HepG2 (cell line): ENCODE results near the gene MED10. TPM values are rescaled to one million over a fixed set of nuclear protein-coding genes. Genes with fewer than 3 reads are reported as not detected.

Experiments used
- ATAC-seq: fragments of 200-7000 bp; cut with Tn5 transposase; 3 replicates; pipeline ENCODE4 v1.9.1; 2020; ENCODE audit warnings: mild to moderate bottlenecking, moderate library complexity
- BruUV-seq: library from RNA; stranded (reverse); fragments of 400-500 nt; replicated peaks from 2 replicates; lab custom pipeline; 2021; lab: Mats Ljungman, UMichigan
- CTCF ChIA-PET: fragments of 300-600 bp; formaldehyde crosslinking; extraction: SDS; loops from one replicate; lab custom pipeline; 2021; ENCODE audit warnings: low total read pairs, inconsistent platforms, low intra/inter-chr PET ratio; lab: Yijun Ruan, JAX
- POLR2A ChIA-PET: fragments of 350-600 bp; sonication (Branson Sonifier 250); formaldehyde crosslinking; loops from one replicate; lab custom pipeline; 2020; ENCODE audit warnings: antibody characterized with exemption, inconsistent platforms; lab: Yijun Ruan, JAX
- DNase-seq: peaks from one replicate; pipeline ENCODE4 v3.0.0-alpha.2; 2015; ENCODE audit warnings: low spot score
- FAIRE-seq: peaks from 3 replicates; lab custom pipeline; 2011; peaks lifted over from hg19 to GRCh38; lab: Jason Lieb, UNC
- H2AFZ ChIP-seq: one replicate; pipeline ENCODE4 v1.6.1; 2011; ENCODE audit warnings: low read length, inconsistent platforms
- H3K27ac ChIP-seq: fragments of 300-600 bp; 3 replicates; pipeline ENCODE4 v1.8.0; 2011; ENCODE audit warnings: mixed run types, mild to moderate bottlenecking, mixed read lengths, low read length, inconsistent platforms; ENCODE audit not compliant: insufficient read depth; ENCODE audit errors: extremely low read length
- H3K27me3 ChIP-seq, 2 experiments: fragments of 200-600 bp in 1 of 2; 2 replicates in 1 of 2; 3 replicates in 1 of 2; pipeline versions ENCODE4 v1.6.0 to v1.8.0; 2011; ENCODE audit warnings: low read length in 2 of 2, mild to moderate bottlenecking in 2 of 2, moderate library complexity in 2 of 2, inconsistent platforms in 1 of 2; ENCODE audit not compliant: insufficient read depth in 2 of 2, control insufficient read depth in 1 of 2
- H3K36me3 ChIP-seq, 2 experiments: fragments of 200-600 bp in 1 of 2; replicated peaks in 1 of 2; 2 replicates in 1 of 2; 3 replicates in 1 of 2; pipeline versions ENCODE4 v1.5.1 to v1.8.0; 2011; ENCODE audit warnings: low read length in 2 of 2, inconsistent platforms in 1 of 2; ENCODE audit not compliant: insufficient read depth in 2 of 2, control insufficient read depth in 1 of 2
- H3K4me1 ChIP-seq: 2 replicates; pipeline ENCODE4 v1.5.1; 2012; ENCODE audit warnings: low read length, inconsistent platforms; ENCODE audit not compliant: insufficient read depth
- H3K4me2 ChIP-seq: 2 replicates; pipeline ENCODE4 v1.6.0; 2011; ENCODE audit warnings: low read depth, low read length, inconsistent platforms
- H3K4me3 ChIP-seq, 3 experiments: fragments of 200-600 bp in 1 of 3; sonication (generic), shearing (Covaris generic) in 1 of 3; replicated peaks in 1 of 3; 2 replicates each; pipeline ENCODE4 v1.5.1; 2011 to 2016; ENCODE audit warnings: low read length in 3 of 3, inconsistent platforms in 2 of 3, low read depth in 2 of 3, mild to moderate bottlenecking in 2 of 3, control low read depth in 1 of 3, mixed read lengths in 1 of 3; ENCODE audit not compliant: insufficient read depth in 1 of 3
- H3K79me2 ChIP-seq: one replicate; pipeline ENCODE4 v1.6.1; 2011; ENCODE audit warnings: low read length, inconsistent platforms; ENCODE audit not compliant: insufficient read depth
- H3K9ac ChIP-seq: 2 replicates; pipeline ENCODE4 v1.6.0; 2011; ENCODE audit warnings: mild to moderate bottlenecking, low read depth, low read length, inconsistent platforms; ENCODE audit not compliant: insufficient read depth
- H3K9me3 ChIP-seq: 2 replicates; pipeline ENCODE4 v1.5.1; 2012; ENCODE audit warnings: mild to moderate bottlenecking, low read length
- H4K20me1 ChIP-seq: 2 replicates; pipeline ENCODE4 v1.6.0; 2011; ENCODE audit warnings: inconsistent platforms, mild to moderate bottlenecking, low read length, moderate library complexity; ENCODE audit not compliant: insufficient read depth
- AHDC1 ChIP-seq: sonication (generic); formaldehyde crosslinking; IDR thresholded peaks from 2 replicates; pipeline ENCODE4 v1.5.1; 2020; ENCODE audit warnings: mild to moderate bottlenecking, missing genetic modification reagents, borderline replicate concordance
- MATR3 ChIP-seq: sonication (generic); formaldehyde crosslinking; IDR thresholded peaks from 2 replicates; pipeline ENCODE4 v1.4.0; 2020; ENCODE audit warnings: missing genetic modification reagents
- SOX13 ChIP-seq, 3 experiments: fragments of 450-650 bp in 1 of 3; sonication (generic) in 1 of 3; formaldehyde crosslinking in 1 of 3; IDR thresholded peaks in 2 of 3; conservative IDR thresholded peaks in 1 of 3; 2 replicates each; pipeline versions ENCODE4 v1.5.0 to v1.6.1; 2016 to 2020; ENCODE audit warnings: antibody characterized with exemption in 1 of 3, mild to moderate bottlenecking in 1 of 3, missing compliant biosample characterization in 1 of 3, missing genetic modification reagents in 1 of 3, moderate library complexity in 1 of 3
- ZFP41 ChIP-seq: sonication (generic); formaldehyde crosslinking; IDR thresholded peaks from 2 replicates; pipeline ENCODE4 v1.4.0; 2020; ENCODE audit warnings: mild to moderate bottlenecking, missing genetic modification reagents, borderline replicate concordance
- ZKSCAN1 ChIP-seq: fragments of 150-350 bp; IDR thresholded peaks from 2 replicates; pipeline ENCODE4 v1.6.1; 2014; ENCODE audit warnings: low read length
- ZNF569 ChIP-seq: sonication (generic); formaldehyde crosslinking; IDR thresholded peaks from 2 replicates; pipeline ENCODE4 v1.5.0; 2020; ENCODE audit warnings: mild to moderate bottlenecking, missing genetic modification reagents, moderate library complexity, borderline replicate concordance
- ZNF589 ChIP-seq: sonication (generic); formaldehyde crosslinking; conservative IDR thresholded peaks from 2 replicates; pipeline ENCODE4 v1.8.0; 2022; ENCODE audit warnings: mild to moderate bottlenecking, moderate library complexity, missing genetic modification reagents
- WGBS: methylation state at CpG from one replicate; pipeline ENCODE4 v1.1.6; 2017; ENCODE audit warnings: low lambda C conversion rate; 5-methylcytosine and 5-hydroxymethylcytosine counted together
- in situ Hi-C: cut with HindIII; loops from 2 replicates; pipeline ENCODE4 v1.10.0; 2017; ENCODE audit warnings: low pct_unique_long_range_greater_than_20kb; ENCODE audit not compliant: extremely low pct_ligation_motif_present
- intact Hi-C: fragments of 100-400 bp; cut with micrococcal nuclease; formaldehyde crosslinking; loops from one replicate; pipeline ENCODE4 v1.10.0; 2022; ENCODE audit not compliant: unreplicated experiment
- polyA plus RNA-seq, 8 experiments: library from polyadenylated mRNA; depleted of rRNA in 3 of 8; stranded (reverse) in 7 of 8; unstranded in 1 of 8; fragments of >200 nt; fragmentation: Illumina TruSeq in 4 of 8; extraction: Trizol in 4 of 8; gene quantifications; 2 replicates each; pipeline versions ENCODE4 v1.2.1 to v1.2.3, GENCODE V29; 2011 to 2016; ENCODE audit warnings: low read depth in 4 of 8, missing spikeins in 1 of 8, mixed read lengths in 1 of 8; ENCODE audit not compliant: insufficient read depth in 1 of 8
- total RNA-seq, 5 experiments: library from RNA; depleted of rRNA; stranded (reverse); fragments of >200 nt; fragmentation: Illumina TruSeq; extraction: Trizol; gene quantifications; 2 replicates each; pipeline ENCODE4 v1.2.3, GENCODE V29; 2016; ENCODE audit warnings: low read depth in 1 of 5
- TF ChIP-seq, protein P1 (sequence below): sonication (generic); formaldehyde crosslinking; IDR thresholded peaks from 2 replicates; pipeline ENCODE4 v1.5.1; 2020; ENCODE audit warnings: missing genetic modification reagents, mild to moderate bottlenecking, borderline replicate concordance
- TF ChIP-seq, protein P2 (sequence below): sonication (generic); formaldehyde crosslinking; IDR thresholded peaks from 2 replicates; pipeline ENCODE4 v1.5.1; 2020; ENCODE audit warnings: missing genetic modification reagents, mild to moderate bottlenecking, borderline replicate concordance

The MED10 gene
- total and polyA plus RNA-seq, 2 of the 13 experiments (the other 11 are each of a cell fraction or from before 2014, with no cell fraction given) = 11.2 to 23.7 TPM

DNA sequence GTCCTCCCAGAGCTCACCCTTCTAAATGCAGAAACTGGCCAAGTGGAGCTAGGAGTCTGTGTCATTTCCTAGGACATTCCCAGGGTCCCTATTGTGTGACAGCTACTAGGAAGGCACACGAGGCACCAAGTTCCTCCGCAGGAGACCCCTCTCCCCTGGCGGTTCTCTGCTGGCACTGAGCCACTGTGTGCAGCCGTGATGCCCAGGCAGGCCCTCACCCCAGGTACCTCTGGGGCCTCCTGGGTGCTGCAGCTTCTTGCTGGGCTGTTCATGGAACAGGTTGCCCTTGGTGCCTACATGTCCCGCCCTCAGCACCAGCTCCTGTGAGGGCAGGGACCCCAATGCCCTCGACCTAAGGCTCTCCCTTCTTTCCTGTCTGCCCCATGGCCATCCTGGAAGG is 23.1 kb downstream of the MED10 start:
- ChIA-PET POLR2A (no interaction called here), CTCF (no interaction called here)
- Histone ChIP-seq H3K9ac (no peak overlapping the region), H3K4me3 (no peak overlapping the region), H3K27me3 (peaks cover under 1 to 7% of the 10 kb centered on the region in 2 experiments; a peak in 4 of 5 replicates), H3K4me1 (no peaks in the 10 kb centered on the region), H3K4me2 (no peak overlapping the region)
- intact Hi-C loops (no loop called here), in situ Hi-C loops (no loop called here)
- no TSS peak for BruUV-seq
- DNase-seq (no peak), ATAC-seq (no peak)
- TF ChIP-seq SOX13 (IDR thresholded peaks at IDR 0.05) (no peak), SOX13 (CRISPR knock-in tag; conservative IDR thresholded peaks at IDR 0.05 in 1 of 2, IDR thresholded peaks at IDR 0.05 in 1 of 2) (no peak), ZNF569 (CRISPR knock-in tag) (no peak), ZNF589 (CRISPR knock-in tag) (no peak)
- TF ChIP-seq, protein P1, sequence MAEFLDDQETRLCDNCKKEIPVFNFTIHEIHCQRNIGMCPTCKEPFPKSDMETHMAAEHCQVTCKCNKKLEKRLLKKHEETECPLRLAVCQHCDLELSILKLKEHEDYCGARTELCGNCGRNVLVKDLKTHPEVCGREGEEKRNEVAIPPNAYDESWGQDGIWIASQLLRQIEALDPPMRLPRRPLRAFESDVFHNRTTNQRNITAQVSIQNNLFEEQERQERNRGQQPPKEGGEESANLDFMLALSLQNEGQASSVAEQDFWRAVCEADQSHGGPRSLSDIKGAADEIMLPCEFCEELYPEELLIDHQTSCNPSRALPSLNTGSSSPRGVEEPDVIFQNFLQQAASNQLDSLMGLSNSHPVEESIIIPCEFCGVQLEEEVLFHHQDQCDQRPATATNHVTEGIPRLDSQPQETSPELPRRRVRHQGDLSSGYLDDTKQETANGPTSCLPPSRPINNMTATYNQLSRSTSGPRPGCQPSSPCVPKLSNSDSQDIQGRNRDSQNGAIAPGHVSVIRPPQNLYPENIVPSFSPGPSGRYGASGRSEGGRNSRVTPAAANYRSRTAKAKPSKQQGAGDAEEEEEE = no peak
- TF ChIP-seq, all 625 proteins: peak for 0
- no peaks in the 10 kb centered on the region for H3K79me2 ChIP-seq
- H2AFZ ChIP-seq = no peak overlapping the region
- no peaks in the 10 kb centered on the region for H3K36me3 ChIP-seq
- H4K20me1 ChIP-seq = no peaks in the 10 kb centered on the region
- H3K9me3 ChIP-seq = no peaks in the 10 kb centered on the region
- no peak for FAIRE-seq
- 20% methylated on average over 2 of the region's 6 CpGs for WGBS
- H3K27ac ChIP-seq = no peak overlapping the region

- ATAC-seq = no peak
- no peak overlapping the region for H3K9ac ChIP-seq
- no peaks in the 10 kb centered on the region for H3K79me2 ChIP-seq
- H3K4me3 ChIP-seq = no peak overlapping the region
- WGBS = 41% methylated on average over 3 of the region's 3 CpGs
- H3K4me1 ChIP-seq = no peaks in the 10 kb centered on the region
- no TSS peak for BruUV-seq
- no peak overlapping the region for H2AFZ ChIP-seq
- no peak for FAIRE-seq
- CTCF ChIA-PET = no interaction called here
- no peak overlapping the region for H3K4me2 ChIP-seq
- no peaks in the 10 kb centered on the region for H4K20me1 ChIP-seq
- H3K36me3 ChIP-seq = no peaks in the 10 kb centered on the region
- in situ Hi-C loops = no loop called here
- no peak for DNase-seq
- peaks cover 0 to 7% of the 10 kb centered on the region in 2 experiments; a peak in 4 of 5 replicates for H3K27me3 ChIP-seq
- POLR2A ChIA-PET = no interaction called here
- H3K9me3 ChIP-seq = no peaks in the 10 kb centered on the region
- intact Hi-C loops = no loop called here
- H3K27ac ChIP-seq = no peak overlapping the region
- TF ChIP-seq ZFP41 (CRISPR knock-in tag) = no peak
- no peak for TF ChIP-seq ZKSCAN1
- no peak for TF ChIP-seq MATR3
- TF ChIP-seq, protein P2, sequence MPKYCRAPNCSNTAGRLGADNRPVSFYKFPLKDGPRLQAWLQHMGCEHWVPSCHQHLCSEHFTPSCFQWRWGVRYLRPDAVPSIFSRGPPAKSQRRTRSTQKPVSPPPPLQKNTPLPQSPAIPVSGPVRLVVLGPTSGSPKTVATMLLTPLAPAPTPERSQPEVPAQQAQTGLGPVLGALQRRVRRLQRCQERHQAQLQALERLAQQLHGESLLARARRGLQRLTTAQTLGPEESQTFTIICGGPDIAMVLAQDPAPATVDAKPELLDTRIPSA (CRISPR knock-in tag) = no peak
- TF ChIP-seq AHDC1 = no peak
Observed at GRCh38 chr5:6354848-6355247, 23.5 kb downstream of the MED10 start.
